Stimulated activated naive CD4-positive, alpha-beta T cell (primary cell): Measurements from ENCODE around the gene ADGRE2.
"Not testable (repeated sequence)": the region's sequence is repeated elsewhere in the genome, so short reads cannot be mapped to it uniquely, and the experiment has no call there.

Experiments
- DNase-seq, 6 experiments: peaks; one replicate each; lab custom pipeline; 2025; lab: John Stamatoyannopoulos, UW

ADGRE2 gene

GRCh38 chr19:14779151-14779550 lies 791 bp upstream of the ADGRE2 start:
- no peak for DNase-seq

DNA sequence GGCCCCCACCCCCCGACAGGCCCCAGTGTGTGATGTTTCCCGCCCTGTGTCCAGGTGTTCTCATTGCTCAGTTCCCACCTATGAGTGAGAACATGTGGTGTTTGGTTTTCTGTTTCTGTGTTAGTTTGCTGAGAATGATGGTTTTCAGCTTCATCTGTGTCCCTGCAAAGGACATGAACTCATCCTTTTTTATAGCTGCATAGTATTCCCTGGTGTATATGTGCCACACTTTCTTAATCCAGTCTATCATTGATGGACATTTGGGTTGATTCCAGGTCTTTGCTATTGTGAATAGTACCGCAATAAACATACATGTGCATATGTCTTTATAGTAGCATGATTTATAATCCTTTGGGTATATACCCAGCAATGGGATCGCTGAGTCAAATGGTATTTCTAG lies 715 bp downstream of the ADGRE2 start:
- DNase-seq, result not testable (repeated sequence)

- no peak for DNase-seq
Measured at GRCh38 chr19:14775869-14776586, 2.3 kb downstream of the ADGRE2 start.

DNA sequence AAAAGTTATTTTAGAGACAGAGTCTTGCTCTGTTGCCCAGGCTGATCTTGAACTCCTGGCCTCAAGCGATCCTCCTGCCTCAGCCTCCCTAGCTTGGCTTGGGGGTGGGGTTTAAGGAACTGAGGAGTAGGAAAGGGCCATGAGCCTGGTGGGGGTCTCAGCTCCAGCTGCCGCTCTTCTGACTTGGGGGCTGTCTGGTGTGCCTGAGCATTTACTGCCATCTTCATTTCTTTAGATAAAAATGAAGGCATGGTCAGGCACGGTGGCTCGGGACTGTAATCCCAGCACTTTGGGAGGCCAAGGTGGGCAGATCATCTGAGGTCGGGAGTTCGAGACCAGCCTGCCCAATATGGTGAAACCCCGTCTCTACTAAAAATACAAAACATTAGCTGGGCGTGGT lies 3.0 kb downstream of the ADGRE2 start:
- DNase-seq, result not testable (repeated sequence)

DNA sequence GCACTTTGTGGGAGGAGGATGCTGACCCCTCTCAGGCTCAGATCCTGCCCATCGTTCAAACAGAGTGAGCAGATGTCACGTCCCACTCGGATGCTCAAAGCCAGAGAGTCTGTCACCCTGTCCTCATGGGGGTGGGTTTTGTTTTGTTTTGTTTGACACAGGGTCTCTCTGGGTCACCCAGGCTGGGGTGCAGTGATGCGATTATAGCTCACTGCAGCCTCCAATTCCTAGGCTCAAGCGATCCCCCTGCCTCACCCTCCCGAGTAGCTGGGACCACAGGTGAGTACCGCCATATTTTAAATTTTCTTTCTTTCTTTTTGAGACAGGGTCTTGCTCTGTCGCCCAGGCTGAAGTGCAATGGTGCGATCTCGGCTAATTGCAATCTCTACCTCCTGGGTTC lies 4.0 kb downstream of the ADGRE2 start:
- no peak for DNase-seq

- DNase-seq, result not testable (repeated sequence)
Measured at GRCh38 chr19:14773722-14774121, 4.6 kb downstream of the ADGRE2 start.

- no peak for DNase-seq
Measured at GRCh38 chr19:14772995-14773394, 5.4 kb downstream of the ADGRE2 start.

GRCh38 chr19:14772467-14772866 lies 5.9 kb downstream of the ADGRE2 start:
- no peak for DNase-seq

GRCh38 chr19:14770944-14771839 lies 7.2 kb downstream of the ADGRE2 start:
- DNase-seq, result no peak

- DNase-seq, result no peak
Measured at GRCh38 chr19:14770136-14770535, 8.2 kb downstream of the ADGRE2 start.

- no peak for DNase-seq
Measured at GRCh38 chr19:14769201-14769600, 9.2 kb downstream of the ADGRE2 start.

- no peak for DNase-seq
Measured at GRCh38 chr19:14768001-14768400, 10.4 kb downstream of the ADGRE2 start.

- DNase-seq, result no peak
Measured at GRCh38 chr19:14767466-14767971, 10.8 kb downstream of the ADGRE2 start.

DNA sequence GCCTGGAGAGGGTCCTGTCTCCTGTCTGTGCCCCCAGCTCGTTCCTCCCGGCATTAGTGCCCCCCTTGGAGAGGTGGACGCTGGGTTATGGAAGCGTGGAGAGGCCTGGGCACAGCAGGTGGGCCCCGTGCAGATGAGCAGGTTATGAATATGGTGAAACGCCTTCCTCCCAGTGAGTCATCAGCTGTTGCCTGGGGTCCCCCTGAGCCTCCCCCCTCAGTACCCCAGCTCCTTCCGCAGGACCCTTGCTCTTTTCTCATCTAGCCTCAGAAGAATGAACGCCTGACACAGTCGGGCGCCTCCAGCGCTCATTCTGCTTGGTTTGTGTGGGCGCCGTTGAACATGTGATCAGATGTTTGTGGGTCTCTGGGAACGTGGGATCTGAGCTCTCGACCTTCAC lies 12.5 kb downstream of the ADGRE2 start:
- DNase-seq, result not testable (repeated sequence)

DNA sequence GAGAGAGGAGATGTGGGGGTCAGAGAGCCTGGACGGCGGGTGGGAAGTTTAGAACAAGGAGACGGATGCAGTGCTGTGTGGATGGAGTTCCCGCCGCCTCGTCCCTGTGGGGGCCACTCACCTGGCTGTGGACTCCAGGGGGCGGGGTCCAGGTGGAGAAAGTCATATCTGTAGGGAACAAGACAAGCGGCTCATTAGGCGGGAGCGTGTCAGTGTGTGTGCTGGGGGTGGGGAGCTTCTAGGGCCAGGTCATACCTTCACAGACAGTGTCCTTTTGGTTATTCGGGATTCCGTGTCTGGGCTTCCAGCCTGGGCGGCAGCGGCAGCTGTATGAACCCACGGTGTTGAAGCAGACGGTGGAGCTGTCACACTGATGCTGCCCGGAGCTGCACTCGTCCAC lies 13.0 kb downstream of the ADGRE2 start:
- DNase-seq, result not testable (repeated sequence)

DNA sequence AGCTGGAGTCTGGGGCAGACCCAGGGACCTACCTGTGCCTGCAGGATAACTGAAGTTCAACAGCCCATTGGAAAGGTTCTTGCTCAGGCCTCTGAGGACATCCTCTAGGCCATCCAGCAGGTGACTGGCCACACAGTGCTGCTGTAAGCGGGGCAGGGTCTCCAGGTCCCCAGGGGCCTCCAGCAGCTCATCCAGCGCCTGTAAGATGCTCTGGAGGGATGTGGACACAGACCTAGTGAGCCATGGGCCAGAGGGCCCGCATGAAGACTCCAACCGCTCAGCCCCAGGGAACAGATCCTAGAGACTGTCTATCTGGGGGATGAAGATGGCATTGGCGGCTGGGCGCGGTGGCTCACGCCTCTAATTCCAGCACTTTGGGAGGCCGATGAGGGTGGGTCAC lies 14.0 kb downstream of the ADGRE2 start:
- no peak for DNase-seq

GRCh38 chr19:14763497-14764145 lies 14.7 kb downstream of the ADGRE2 start:
- DNase-seq, result no peak

DNA sequence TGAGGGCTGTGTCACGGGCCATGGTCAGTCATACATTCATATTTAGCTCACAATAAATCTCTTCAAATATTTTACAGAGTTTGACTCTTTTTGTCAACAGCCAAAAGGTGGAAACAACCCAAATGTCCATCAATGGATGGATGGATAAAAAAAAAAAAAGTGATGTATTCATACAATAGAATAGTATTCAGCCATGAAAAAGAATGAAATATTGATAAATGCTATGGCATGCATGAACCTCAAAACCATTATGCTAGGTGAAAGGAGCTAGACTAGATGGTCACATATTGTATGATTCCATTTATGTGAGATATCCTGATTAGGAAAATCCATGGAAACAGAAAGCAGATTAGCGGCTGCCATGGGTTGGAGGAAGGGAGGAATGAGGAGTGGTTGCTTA lies 16.2 kb downstream of the ADGRE2 start:
- DNase-seq, result no peak

GRCh38 chr19:14761607-14762006 lies 16.8 kb downstream of the ADGRE2 start:
- DNase-seq, result no peak

DNA sequence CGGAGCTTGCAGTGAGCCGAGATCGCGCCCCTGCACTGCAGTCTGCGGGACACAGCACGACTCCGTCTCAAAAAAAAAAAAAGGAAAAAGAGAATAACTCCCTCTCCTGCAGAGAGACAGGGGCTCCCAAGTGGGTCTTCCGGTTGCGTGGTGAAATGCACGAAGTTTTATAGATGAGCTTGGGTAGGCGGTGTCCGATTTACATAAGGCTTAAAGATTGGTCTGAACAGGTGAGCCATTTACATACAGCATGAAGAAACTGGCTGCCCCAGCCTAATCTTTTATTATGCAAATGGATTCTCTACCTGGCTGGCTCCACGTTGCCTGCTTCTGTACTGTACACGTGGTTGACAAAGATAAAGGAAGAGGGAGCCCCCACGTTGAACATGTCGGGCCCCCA lies 19.5 kb downstream of the ADGRE2 start:
- no peak for DNase-seq

DNA sequence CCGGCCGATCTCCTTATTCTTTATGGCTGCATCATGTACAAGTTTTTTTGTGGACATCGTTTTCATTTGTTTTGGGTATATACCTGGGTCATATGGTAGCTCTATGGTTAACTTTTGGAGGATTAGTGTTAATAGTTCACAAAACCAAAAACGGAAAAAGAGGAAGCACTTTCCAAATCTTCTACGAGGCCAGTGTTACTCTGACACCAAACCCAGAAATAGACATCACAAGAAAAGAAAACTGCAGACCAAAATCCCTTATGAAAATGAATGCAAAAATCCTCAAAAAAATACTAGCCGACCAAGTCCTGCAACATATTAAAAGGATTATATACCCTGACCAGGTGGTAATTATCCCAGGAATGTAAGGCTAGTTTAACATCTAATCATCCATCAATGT lies 29.8 kb downstream of the ADGRE2 start:
- no peak for DNase-seq

DNA sequence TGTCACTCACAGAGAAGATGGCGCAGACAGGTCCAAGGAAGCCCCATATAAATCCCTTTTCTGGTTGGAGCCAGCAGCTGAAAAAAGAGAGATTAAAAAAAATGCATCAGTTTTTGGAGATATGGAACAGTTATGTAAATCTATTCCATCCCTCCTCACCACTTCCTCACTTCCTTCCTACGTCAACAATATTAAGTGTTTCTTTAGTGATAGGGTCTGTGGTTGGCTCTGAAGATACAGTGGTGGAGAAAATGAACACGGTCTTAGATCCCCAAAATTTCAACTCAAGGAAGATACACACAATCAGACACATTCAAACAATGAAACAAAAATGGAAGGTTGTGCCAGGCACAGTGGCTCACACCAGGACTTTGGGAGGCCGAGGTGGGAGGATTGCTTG lies 31.5 kb downstream of the ADGRE2 start:
- DNase-seq, result no peak

- DNase-seq, result no peak
Measured at GRCh38 chr19:14735915-14736314, 42.4 kb downstream of the ADGRE2 start.
